Karpas-422 (cell line): ENCODE results near the gene KXD1. TPM values are rescaled to one million over a fixed set of nuclear protein-coding genes. Genes with fewer than 3 reads are reported as not detected.

Experiments
- DNase-seq: peaks from one replicate; pipeline ENCODE4 v3.0.0-alpha.2; 2015
- H2AFZ ChIP-seq: fragments of 200-600 bp; sonication (generic); 2 replicates; pipeline ENCODE4 v1.6.1; 2014; ENCODE audit warnings: antibody characterized with exemption, low read length, mixed read lengths
- H3K27ac ChIP-seq: fragments of 200-600 bp; sonication (generic); 2 replicates; pipeline ENCODE4 v1.5.1; 2014; ENCODE audit warnings: mild to moderate bottlenecking, low read length, moderate library complexity
- H3K27me3 ChIP-seq: fragments of 200-600 bp; sonication (generic); 2 replicates; pipeline ENCODE4 v1.6.1; 2014; ENCODE audit warnings: low read length, mixed read lengths
- H3K36me3 ChIP-seq: fragments of 200-600 bp; sonication (generic); 2 replicates; pipeline ENCODE4 v1.6.1; 2014; ENCODE audit warnings: low read length, mixed read lengths; ENCODE audit not compliant: insufficient read depth
- H3K4me1 ChIP-seq: fragments of 200-600 bp; sonication (generic); 2 replicates; pipeline ENCODE4 v1.6.1; 2014; ENCODE audit warnings: mild to moderate bottlenecking, low read length, mixed read lengths
- H3K4me2 ChIP-seq: fragments of 200-600 bp; sonication (generic); 2 replicates; pipeline ENCODE4 v1.6.1; 2014; ENCODE audit warnings: low read length, low read depth, mild to moderate bottlenecking; ENCODE audit not compliant: poor library complexity, severe bottlenecking
- H3K4me3 ChIP-seq: fragments of 200-600 bp; sonication (generic); 2 replicates; pipeline ENCODE4 v1.5.1; 2014; ENCODE audit warnings: mild to moderate bottlenecking, antibody characterized with exemption, low read length, mixed read lengths
- H3K79me2 ChIP-seq: fragments of 200-600 bp; sonication (generic); 2 replicates; pipeline ENCODE4 v1.6.1; 2014; ENCODE audit warnings: mild to moderate bottlenecking, low read length, mixed read lengths
- H3K9ac ChIP-seq: fragments of 200-600 bp; sonication (generic); 2 replicates; pipeline ENCODE4 v1.6.0; 2014; ENCODE audit warnings: low read length
- H3K9me2 ChIP-seq: fragments of 200-600 bp; sonication (generic), shearing (Covaris generic); replicated peaks from 2 replicates; pipeline ENCODE4 v1.6.0; 2014; ENCODE audit warnings: mild to moderate bottlenecking, low read length, moderate library complexity; ENCODE audit not compliant: insufficient read depth
- H3K9me3 ChIP-seq: fragments of 300-700, 200-600 bp; sonication (generic); 2 replicates; pipeline ENCODE4 v1.6.1; 2014; ENCODE audit warnings: low read length, mixed read lengths
- H4K20me1 ChIP-seq: fragments of 200-600 bp; sonication (generic); 2 replicates; pipeline ENCODE4 v1.6.1; 2014; ENCODE audit warnings: mild to moderate bottlenecking, antibody characterized with exemption, low read length, low read depth; ENCODE audit not compliant: insufficient read depth
- total RNA-seq: library from RNA; depleted of rRNA; stranded (reverse); fragments of >200 nt; shearing (Covaris generic); gene quantifications from 2 replicates; pipeline ENCODE4 v1.2.3, GENCODE V29; 2014; ENCODE audit warnings: low replicate concordance

Gene KXD1
- total RNA-seq, 1 experiment from 2014 or later = 103 TPM

- H3K4me3 ChIP-seq = no peak overlapping the region
- H3K9me2 ChIP-seq = no peaks in the 10 kb centered on the region
- no peaks in the 10 kb centered on the region for H3K36me3 ChIP-seq
- no peaks in the 10 kb centered on the region for H4K20me1 ChIP-seq
- H3K79me2 ChIP-seq = no peaks in the 10 kb centered on the region
- no peak for DNase-seq
- H3K27me3 ChIP-seq = no peaks in the 10 kb centered on the region
- H3K4me2 ChIP-seq = no peak overlapping the region
- peaks cover under 1% of the 10 kb centered on the region for H3K4me1 ChIP-seq
- H3K9me3 ChIP-seq = no peaks in the 10 kb centered on the region
- H3K27ac ChIP-seq = no peak overlapping the region
- no peak overlapping the region for H2AFZ ChIP-seq
- no peak overlapping the region for H3K9ac ChIP-seq
Measured at GRCh38 chr19:18529782-18530181, 27.9 kb upstream of the KXD1 start.

- H3K9me3 ChIP-seq = no peaks in the 10 kb centered on the region
- H2AFZ ChIP-seq = no peak overlapping the region
- no peak overlapping the region for H3K27ac ChIP-seq
- no peaks in the 10 kb centered on the region for H4K20me1 ChIP-seq
- H3K9ac ChIP-seq = no peak overlapping the region
- no peaks in the 10 kb centered on the region for H3K27me3 ChIP-seq
- H3K4me2 ChIP-seq = no peak overlapping the region
- DNase-seq = no peak
- no peaks in the 10 kb centered on the region for H3K79me2 ChIP-seq
- H3K36me3 ChIP-seq = 0 out of 2 replicates have a peak, but pooled peaks cover under 1% of the 10 kb centered on the region
- H3K4me1 ChIP-seq = no peaks in the 10 kb centered on the region
- H3K4me3 ChIP-seq = no peak overlapping the region
- H3K9me2 ChIP-seq = no peaks in the 10 kb centered on the region
Measured at GRCh38 chr19:18531485-18531884, 26.2 kb upstream of the KXD1 start.

- no peak overlapping the region for H3K4me3 ChIP-seq
- no peak for DNase-seq
- H3K9me3 ChIP-seq = no peaks in the 10 kb centered on the region
- no peak overlapping the region for H3K27ac ChIP-seq
- no peaks in the 10 kb centered on the region for H4K20me1 ChIP-seq
- no peak overlapping the region for H3K4me2 ChIP-seq
- no peaks in the 10 kb centered on the region for H3K79me2 ChIP-seq
- no peak overlapping the region for H3K9ac ChIP-seq
- no peaks in the 10 kb centered on the region for H3K4me1 ChIP-seq
- H3K36me3 ChIP-seq = 0 out of 2 replicates have a peak, but pooled peaks cover 4% of the 10 kb centered on the region
- H3K27me3 ChIP-seq = no peaks in the 10 kb centered on the region
- H3K9me2 ChIP-seq = no peaks in the 10 kb centered on the region
- H2AFZ ChIP-seq = no peak overlapping the region
Measured at GRCh38 chr19:18532168-18532890, 25.3 kb upstream of the KXD1 start.

GRCh38 chr19:18533058-18533457 is 24.6 kb upstream of the KXD1 start:
- Histone ChIP-seq H3K4me3 (no peak overlapping the region), H2AFZ (no peak overlapping the region), H3K9ac (no peak overlapping the region), H4K20me1 (no peaks in the 10 kb centered on the region), H3K4me2 (no peak overlapping the region), H3K36me3 (0 out of 2 replicates have a peak, but pooled peaks cover 4% of the 10 kb centered on the region), H3K79me2 (no peaks in the 10 kb centered on the region), H3K27ac (no peak overlapping the region), H3K4me1 (no peaks in the 10 kb centered on the region), H3K9me2 (no peaks in the 10 kb centered on the region), H3K9me3 (no peaks in the 10 kb centered on the region), H3K27me3 (no peaks in the 10 kb centered on the region)
- DNase-seq = no peak

- Histone ChIP-seq H3K4me2 (no peak overlapping the region), H3K9me3 (no peaks in the 10 kb centered on the region), H3K36me3 (peaks cover 10% of the 10 kb centered on the region; the same call in 1 of the 2 replicates), H3K4me3 (no peak overlapping the region), H3K27me3 (no peaks in the 10 kb centered on the region), H3K9me2 (no peaks in the 10 kb centered on the region), H4K20me1 (no peaks in the 10 kb centered on the region), H3K4me1 (no peaks in the 10 kb centered on the region), H3K27ac (no peak overlapping the region), H3K79me2 (peaks cover 5% of the 10 kb centered on the region; the same call in 1 of the 2 replicates), H3K9ac (no peak overlapping the region), H2AFZ (no peak overlapping the region)
- no peak for DNase-seq
Measured at GRCh38 chr19:18536475-18536874, 21.2 kb upstream of the KXD1 start.

- Histone ChIP-seq H3K36me3 (peaks cover 10% of the 10 kb centered on the region; the same call in 1 of the 2 replicates), H3K27ac (no peak overlapping the region), H3K79me2 (peaks cover 15% of the 10 kb centered on the region), H3K27me3 (no peaks in the 10 kb centered on the region), H3K9ac (no peak overlapping the region), H3K4me1 (peaks cover 6% of the 10 kb centered on the region), H3K9me3 (no peaks in the 10 kb centered on the region), H3K4me3 (no peak overlapping the region), H3K9me2 (no peaks in the 10 kb centered on the region), H4K20me1 (no peaks in the 10 kb centered on the region), H3K4me2 (no peak overlapping the region), H2AFZ (no peak overlapping the region)
- no peak for DNase-seq
Measured at GRCh38 chr19:18537431-18537830, 20.2 kb upstream of the KXD1 start.

GRCh38 chr19:18538115-18538514 is 19.6 kb upstream of the KXD1 start:
- Histone ChIP-seq H3K79me2 (peaks cover 18% of the 10 kb centered on the region), H3K4me2 (no peak overlapping the region), H3K9me3 (no peaks in the 10 kb centered on the region), H3K4me3 (no peak overlapping the region), H4K20me1 (no peaks in the 10 kb centered on the region), H3K27ac (no peak overlapping the region), H3K9me2 (no peaks in the 10 kb centered on the region), H3K4me1 (peaks cover 8% of the 10 kb centered on the region), H3K27me3 (no peaks in the 10 kb centered on the region), H3K36me3 (peaks cover 10% of the 10 kb centered on the region; the same call in 1 of the 2 replicates), H2AFZ (no peak overlapping the region), H3K9ac (no peak overlapping the region)
- no peak for DNase-seq

GRCh38 chr19:18539372-18539771 is 18.3 kb upstream of the KXD1 start:
- Histone ChIP-seq H3K4me3 (no peak overlapping the region), H3K9ac (no peak overlapping the region), H3K36me3 (peaks cover 10% of the 10 kb centered on the region; the same call in 1 of the 2 replicates)

More at GRCh38 chr19:18539372-18539771, 18.3 kb upstream of the KXD1 start:
- no peak for DNase-seq
- H2AFZ ChIP-seq = no peak overlapping the region
- no peaks in the 10 kb centered on the region for H4K20me1 ChIP-seq
- no peaks in the 10 kb centered on the region for H3K9me2 ChIP-seq
- H3K9me3 ChIP-seq = no peaks in the 10 kb centered on the region
- H3K27me3 ChIP-seq = no peaks in the 10 kb centered on the region
- peaks cover 18% of the 10 kb centered on the region for H3K79me2 ChIP-seq
- no peak overlapping the region for H3K27ac ChIP-seq
- H3K4me2 ChIP-seq = no peak overlapping the region
- H3K4me1 ChIP-seq = peaks cover 15% of the 10 kb centered on the region
